Liver (tissue), 9 donors: ENCODE data around the gene VWA5B1. TPM values are rescaled to one million over a fixed set of nuclear protein-coding genes. Genes with fewer than 3 reads are reported as not detected.

Experiments
- DNase-seq: peaks from one replicate; pipeline ENCODE4 v3.0.0-alpha.2; 2017; ENCODE audit warnings: low spot score
- H3K27ac ChIP-seq, 2 donors: one replicate each; pipeline ENCODE4 v1.7.0; 2013; ENCODE audit warnings: inconsistent platforms in 2 of 2, low read length in 2 of 2, control low read depth in 1 of 2, low read depth in 1 of 2, mild to moderate bottlenecking in 1 of 2
- H3K27me3 ChIP-seq, 4 donors: one replicate each; pipeline versions ENCODE4 v1.6.1 to v1.7.0; 2013; ENCODE audit warnings: low read length in 3 of 4, inconsistent platforms in 1 of 4, mild to moderate bottlenecking in 1 of 4, moderate library complexity in 1 of 4; ENCODE audit not compliant: control insufficient read depth in 4 of 4, insufficient read depth in 4 of 4
- H3K36me3 ChIP-seq, 4 donors: one replicate each; pipeline versions ENCODE4 v1.6.1 to v1.7.0; 2013; ENCODE audit warnings: low read length in 3 of 4, mild to moderate bottlenecking in 3 of 4, low read depth in 1 of 4, moderate library complexity in 1 of 4; ENCODE audit not compliant: control insufficient read depth in 4 of 4, insufficient read depth in 3 of 4
- H3K4me1 ChIP-seq, 4 donors: one replicate each; pipeline versions ENCODE4 v1.6.1 to v1.7.0; 2013; ENCODE audit warnings: low read length in 3 of 4, mild to moderate bottlenecking in 3 of 4, moderate library complexity in 1 of 4; ENCODE audit not compliant: control insufficient read depth in 4 of 4, insufficient read depth in 4 of 4
- H3K4me3 ChIP-seq, 3 donors: one replicate each; pipeline versions ENCODE4 v1.6.1 to v1.7.0; 2013; ENCODE audit warnings: low read length in 3 of 3, control low read depth in 1 of 3, low read depth in 1 of 3, mild to moderate bottlenecking in 1 of 3
- H3K9ac ChIP-seq, 2 donors: one replicate each; pipeline ENCODE4 v1.7.0; 2013; ENCODE audit warnings: low read length in 2 of 2, mild to moderate bottlenecking in 2 of 2, moderate library complexity in 2 of 2, control low read depth in 1 of 2, low read depth in 1 of 2
- H3K9me3 ChIP-seq, 4 donors: one replicate each; pipeline versions ENCODE4 v1.6.1 to v1.7.0; 2013; ENCODE audit warnings: low read length in 3 of 4; ENCODE audit not compliant: control insufficient read depth in 4 of 4
- ATF3 ChIP-seq: IDR thresholded peaks from 2 replicates; pipeline ENCODE4 v1.6.1; 2016; ENCODE audit warnings: antibody characterized with exemption
- CTCF ChIP-seq: fragments of 150-350 bp; IDR thresholded peaks from 2 replicates; pipeline ENCODE4 v1.5.1; 2017; ENCODE audit warnings: improper control_type of control experiment, low read depth, low read length; ENCODE audit not compliant: missing input control
- EGR1 ChIP-seq, 2 donors: IDR thresholded peaks; 2 replicates each; pipeline ENCODE4 v1.6.1; 2016 to 2018; ENCODE audit warnings: antibody characterized with exemption in 2 of 2, low read depth in 2 of 2
- FOXA1 ChIP-seq: IDR thresholded peaks from 2 replicates; pipeline ENCODE4 v1.6.1; 2016; ENCODE audit warnings: antibody characterized with exemption
- FOXA2 ChIP-seq: IDR thresholded peaks from 2 replicates; pipeline ENCODE4 v1.6.1; 2016; ENCODE audit warnings: antibody characterized with exemption
- GABPA ChIP-seq, 2 donors: IDR thresholded peaks in 1 of 2; conservative IDR thresholded peaks in 1 of 2; 2 replicates each; pipeline ENCODE4 v1.6.1; 2016; ENCODE audit warnings: antibody characterized with exemption in 2 of 2, mild to moderate bottlenecking in 1 of 2, moderate library complexity in 1 of 2
- HNF4A ChIP-seq, 2 donors: conservative IDR thresholded peaks; 2 replicates each; pipeline ENCODE4 v1.6.1; 2016; ENCODE audit warnings: antibody characterized with exemption in 2 of 2, mild to moderate bottlenecking in 2 of 2
- HNF4G ChIP-seq: IDR thresholded peaks from 2 replicates; pipeline ENCODE4 v1.6.1; 2016; ENCODE audit warnings: antibody characterized with exemption
- JUND ChIP-seq, 2 donors: IDR thresholded peaks; 2 replicates each; pipeline ENCODE4 v1.6.1; 2016; ENCODE audit warnings: antibody characterized with exemption in 2 of 2
- MAX ChIP-seq: IDR thresholded peaks from 2 replicates; pipeline ENCODE4 v1.6.1; 2016; ENCODE audit warnings: antibody characterized with exemption
- NR2F2 ChIP-seq: IDR thresholded peaks from 2 replicates; pipeline ENCODE4 v1.6.1; 2016; ENCODE audit warnings: antibody characterized with exemption
- RAD21 ChIP-seq, 2 donors: IDR thresholded peaks; 2 replicates each; pipeline ENCODE4 v1.6.1; 2016; ENCODE audit warnings: antibody characterized with exemption in 2 of 2, mild to moderate bottlenecking in 2 of 2
- REST ChIP-seq: IDR thresholded peaks from 2 replicates; pipeline ENCODE4 v1.6.1; 2016; ENCODE audit warnings: antibody characterized with exemption, mild to moderate bottlenecking
- RXRA ChIP-seq, 2 donors: IDR thresholded peaks; 2 replicates each; pipeline ENCODE4 v1.6.1; 2017 to 2018; ENCODE audit warnings: antibody characterized with exemption in 2 of 2, mild to moderate bottlenecking in 1 of 2
- SP1 ChIP-seq: IDR thresholded peaks from 2 replicates; pipeline ENCODE4 v1.6.1; 2018; ENCODE audit warnings: antibody characterized with exemption, mild to moderate bottlenecking
- TAF1 ChIP-seq: conservative IDR thresholded peaks from 2 replicates; pipeline ENCODE4 v1.6.1; 2016; ENCODE audit warnings: antibody characterized with exemption, mild to moderate bottlenecking
- YY1 ChIP-seq: IDR thresholded peaks from 2 replicates; pipeline ENCODE4 v1.6.1; 2016; ENCODE audit warnings: antibody characterized with exemption, mild to moderate bottlenecking
- ZBTB33 ChIP-seq: IDR thresholded peaks from 2 replicates; pipeline ENCODE4 v1.6.1; 2016; ENCODE audit warnings: antibody characterized with exemption
- WGBS: extraction: QIAGEN DNeasy Blood & Tissue Kit; methylation state at CpG from one replicate; pipeline ENCODE4 v1.1.7; 2013; 5-methylcytosine and 5-hydroxymethylcytosine counted together
- polyA plus RNA-seq, 2 donors: library from polyadenylated mRNA; stranded (reverse) in 1 of 2; unstranded in 1 of 2; fragments of 200-250 nt in 1 of 2; fragments of >200 nt in 1 of 2; fragmentation: Nextera tagmentation in 1 of 2; extraction: Ambion mirVana in 1 of 2; gene quantifications; one replicate each; pipeline versions ENCODE4 v1.2.1 to v1.2.3, GENCODE V29; 2013 to 2015
- total RNA-seq, 2 donors: library from RNA; depleted of rRNA; stranded (reverse); fragments of >200 nt; gene quantifications; one replicate each; pipeline ENCODE4 v1.2.3, GENCODE V29; 2014
- donor health status: healthy.
- donor health status: healthy.
- donor health status: healthy.
- donor health status: healthy.
- donor health status: healthy.

The VWA5B1 gene
- total and polyA plus RNA-seq, 4 donors, result not detected

GRCh38 chr1:20380616-20381035 lies 90.0 kb downstream of the VWA5B1 start:
- H3K4me3 ChIP-seq, result no peak overlapping the region
- H3K27ac ChIP-seq, result no peak overlapping the region
- H3K9me3 ChIP-seq, result no peaks in the 10 kb centered on the region
- DNase-seq, result no peak
- H3K27me3 ChIP-seq, result peaks cover 0 to 2% (median 0%) of the 10 kb centered on the region in 4 donors
- no peaks in the 10 kb centered on the region for H3K36me3 ChIP-seq
- no peaks in the 10 kb centered on the region for H3K4me1 ChIP-seq
- 69% methylated on average over 11 of the region's 11 CpGs for WGBS
- TF ChIP-seq SP1 (no peak), EGR1 (IDR thresholded peaks at IDR 0.05; ENCODE audit: low read depth in 2 of 2) (no peak), NR2F2 (no peak), GABPA (IDR thresholded peaks at IDR 0.05 in 1 of 2, conservative IDR thresholded peaks at IDR 0.05 in 1 of 2) (no peak), MAX (no peak), TAF1 (no peak), REST (no peak), HNF4A (conservative IDR thresholded peaks at IDR 0.05) (no peak)
- no peak overlapping the region for H3K9ac ChIP-seq

GRCh38 chr1:20381045-20381641 lies 90.5 kb downstream of the VWA5B1 start:
- peaks cover 0 to 2% (median 0%) of the 10 kb centered on the region in 4 donors for H3K27me3 ChIP-seq

More at GRCh38 chr1:20381045-20381641, 90.5 kb downstream of the VWA5B1 start:
- Histone ChIP-seq H3K9me3 (no peaks in the 10 kb centered on the region), H3K4me3 (no peak overlapping the region), H3K4me1 (no peaks in the 10 kb centered on the region), H3K9ac (no peak overlapping the region), H3K27ac (no peak overlapping the region), H3K36me3 (no peaks in the 10 kb centered on the region)
- WGBS, result 95% methylated on average over 5 of the region's 5 CpGs
- DNase-seq, result no peak
- TF ChIP-seq CTCF, result no peak
- TF ChIP-seq TAF1, result no peak
- TF ChIP-seq HNF4G, result no peak
- no peak for TF ChIP-seq ATF3
- TF ChIP-seq RXRA (IDR thresholded peaks at IDR 0.05), result no peak
- no peak for TF ChIP-seq RAD21 (IDR thresholded peaks at IDR 0.05)
- no peak for TF ChIP-seq EGR1 (IDR thresholded peaks at IDR 0.05; ENCODE audit: low read depth in 2 of 2)
- no peak for TF ChIP-seq JUND (IDR thresholded peaks at IDR 0.05)
- TF ChIP-seq SP1, result no peak
- TF ChIP-seq REST, result no peak
- TF ChIP-seq GABPA (IDR thresholded peaks at IDR 0.05 in 1 of 2, conservative IDR thresholded peaks at IDR 0.05 in 1 of 2), result no peak
- TF ChIP-seq HNF4A (conservative IDR thresholded peaks at IDR 0.05), result no peak
- TF ChIP-seq FOXA2, result no peak
- no peak for TF ChIP-seq FOXA1
- no peak for TF ChIP-seq YY1
- no peak for TF ChIP-seq NR2F2
- TF ChIP-seq MAX, result no peak
- no peak for TF ChIP-seq ZBTB33
